Measurements from ENCODE around the gene RPL7A.
"Not testable (repeated sequence)": the region's sequence is repeated elsewhere in the genome, so short reads cannot be mapped to it uniquely, and the experiment has no call there.

Gene RPL7A

DNA sequence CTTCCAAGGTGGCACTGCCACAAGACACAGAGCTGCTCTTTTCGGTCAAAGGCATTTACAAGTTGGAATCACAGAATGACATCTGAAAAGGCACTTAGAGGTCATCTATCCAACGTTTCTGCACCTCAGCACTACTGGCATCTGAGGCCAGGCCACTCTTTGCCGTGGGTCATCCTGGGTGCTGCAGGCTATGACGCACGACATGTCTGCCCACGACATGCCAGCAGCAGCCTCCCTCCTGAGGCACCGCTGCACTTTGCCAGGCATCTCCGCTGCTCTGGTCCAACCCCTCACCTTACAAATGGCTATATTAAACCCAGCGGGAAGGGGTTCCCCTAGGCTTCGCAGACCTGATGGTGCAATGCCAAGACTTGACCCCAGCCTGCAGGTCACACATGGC lies 19.8 kb downstream of the RPL7A start:
- no peak for DNase-seq (ENCODE audit: low read depth in 2 of 3, low spot score in 2 of 3)

DNA sequence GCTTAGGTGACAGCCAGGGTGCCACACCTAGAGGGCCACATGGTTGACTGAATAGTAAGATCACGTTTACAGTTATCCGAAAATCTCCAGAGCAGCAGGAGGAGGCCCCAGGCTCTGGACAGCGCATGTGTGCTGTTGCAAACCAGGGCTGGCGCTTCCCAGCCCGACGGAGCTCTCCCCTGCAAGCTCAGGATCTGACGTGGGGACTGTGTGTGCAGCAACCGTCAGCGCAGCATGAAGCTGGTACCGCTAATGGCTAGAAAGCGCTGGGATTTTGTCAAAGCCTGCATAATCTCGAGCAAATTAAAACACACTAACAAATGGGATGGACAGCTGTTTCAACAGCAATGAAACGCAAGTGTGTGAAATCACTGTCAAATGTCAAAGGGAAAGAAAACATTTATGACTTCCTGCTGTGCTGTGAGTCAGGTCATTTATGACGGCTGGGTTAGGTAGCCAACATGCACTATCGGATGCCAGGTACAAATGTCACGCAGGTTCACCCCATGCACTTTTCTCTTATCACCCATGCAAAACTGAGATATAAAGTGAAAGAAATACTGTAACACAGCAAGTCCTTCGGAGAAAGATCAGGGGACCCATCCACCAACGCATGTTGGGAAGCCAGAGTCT lies 20.3 kb downstream of the RPL7A start:
- no peak for DNase-seq (ENCODE audit: low read depth in 2 of 3, low spot score in 2 of 3)

DNA sequence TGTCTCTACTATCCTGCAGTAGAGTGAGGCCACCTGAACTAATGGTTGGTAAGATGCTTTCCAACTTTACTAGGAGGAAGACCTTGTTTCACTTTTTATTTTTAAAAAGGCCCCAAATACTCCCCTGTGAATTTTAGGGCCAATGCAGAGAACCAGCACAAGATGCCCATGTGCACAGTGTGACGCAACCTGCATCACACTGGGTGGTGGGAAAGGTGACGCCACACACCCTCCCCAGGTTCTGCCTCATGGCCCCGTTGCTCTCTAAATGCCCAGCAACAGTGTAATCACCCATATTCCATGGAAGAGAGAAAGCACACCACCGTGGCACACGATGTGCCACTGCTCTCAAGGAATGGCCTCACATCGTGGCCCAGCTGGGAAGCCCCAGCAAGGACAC lies 21.4 kb downstream of the RPL7A start:
- no peak for DNase-seq (ENCODE audit: low read depth in 2 of 3, low spot score in 2 of 3)

DNA sequence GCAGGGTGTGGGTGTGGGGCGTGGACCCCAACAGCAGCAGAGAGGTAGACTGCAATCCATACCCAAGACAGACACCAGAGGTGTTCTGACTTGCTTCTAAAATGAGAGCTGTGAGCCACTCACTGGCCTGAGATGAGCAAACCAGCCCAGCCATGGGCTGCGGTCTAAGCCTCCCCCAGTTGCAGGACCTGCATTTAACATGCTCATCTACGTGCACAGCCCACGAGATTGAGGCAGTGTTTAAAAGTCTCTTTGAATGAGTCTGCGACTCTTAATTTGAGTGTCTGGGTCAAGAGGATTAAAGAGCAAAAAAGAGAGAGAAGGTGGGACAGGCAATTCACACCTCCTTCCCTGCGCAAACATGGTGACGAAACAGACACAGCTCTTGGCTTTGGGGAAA lies 21.9 kb downstream of the RPL7A start:
- DNase-seq (ENCODE audit: low read depth in 2 of 3, low spot score in 2 of 3): no peak

DNA sequence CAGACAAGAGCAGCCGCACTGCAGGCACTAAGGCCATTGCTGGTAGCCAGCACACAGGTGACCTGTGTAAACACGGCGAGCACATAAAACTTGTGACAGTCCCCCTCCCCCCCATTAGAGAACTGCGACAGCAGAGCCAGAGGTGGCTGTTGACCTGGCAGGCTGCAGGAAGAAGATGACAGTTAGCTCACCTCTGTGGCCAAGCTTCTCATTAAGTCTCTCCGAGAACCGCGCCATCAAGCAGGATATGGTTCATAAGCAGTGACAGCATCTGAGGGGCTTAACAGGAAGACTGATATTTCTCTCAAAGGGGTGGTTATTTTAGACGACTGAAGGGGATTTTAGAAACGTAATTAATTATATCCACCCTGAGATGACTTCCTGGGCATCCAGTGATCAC lies 22.7 kb downstream of the RPL7A start:
- no peak for DNase-seq (ENCODE audit: low read depth in 2 of 3, low spot score in 2 of 3)

DNA sequence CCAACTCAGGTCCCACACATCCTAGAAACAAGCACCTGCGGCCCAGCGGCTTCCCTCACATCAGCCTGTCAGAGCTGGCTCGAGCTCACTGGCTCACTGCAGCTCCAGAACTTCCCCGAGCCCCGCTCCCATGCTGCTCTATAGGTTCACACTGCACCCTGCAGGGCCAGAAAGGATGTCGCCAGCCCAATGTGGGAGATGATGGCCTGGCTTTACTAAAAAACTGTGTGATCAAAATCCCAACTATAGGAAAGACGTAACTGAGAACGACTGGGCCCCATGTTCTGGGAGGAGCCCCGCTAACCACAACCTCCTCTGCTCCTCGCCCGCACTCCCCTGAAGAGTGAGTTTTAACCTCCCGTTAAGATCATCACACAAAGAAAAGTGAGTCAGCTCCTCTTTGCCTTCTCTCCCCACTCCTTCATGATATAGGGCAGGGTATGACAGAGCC lies 23.3 kb downstream of the RPL7A start:
- peak in 1 of 3 experiments; percentile 59 for DNase-seq (ENCODE audit: low read depth in 2 of 3, low spot score in 2 of 3)

DNA sequence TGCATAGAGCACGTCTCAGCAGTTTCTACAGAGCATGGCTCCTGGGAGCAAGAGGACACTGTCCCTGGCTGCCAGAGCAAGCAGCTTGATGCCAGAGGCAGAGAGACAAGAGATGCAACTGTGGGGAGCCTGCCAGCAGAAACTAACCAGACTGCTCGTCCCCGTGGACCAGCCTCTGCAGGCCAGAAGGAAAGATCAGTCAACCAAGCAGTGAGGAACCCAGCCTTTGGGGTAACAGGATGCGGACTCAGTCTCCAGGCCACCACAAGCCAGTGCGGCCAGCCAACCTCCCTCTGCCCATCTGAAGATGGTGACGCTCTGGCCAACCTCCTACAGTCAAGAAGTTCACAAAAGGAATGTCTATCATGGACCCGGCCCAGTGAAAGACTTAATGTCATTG lies 24.1 kb downstream of the RPL7A start:
- no peak for DNase-seq (ENCODE audit: low read depth in 2 of 3, low spot score in 2 of 3)

DNA sequence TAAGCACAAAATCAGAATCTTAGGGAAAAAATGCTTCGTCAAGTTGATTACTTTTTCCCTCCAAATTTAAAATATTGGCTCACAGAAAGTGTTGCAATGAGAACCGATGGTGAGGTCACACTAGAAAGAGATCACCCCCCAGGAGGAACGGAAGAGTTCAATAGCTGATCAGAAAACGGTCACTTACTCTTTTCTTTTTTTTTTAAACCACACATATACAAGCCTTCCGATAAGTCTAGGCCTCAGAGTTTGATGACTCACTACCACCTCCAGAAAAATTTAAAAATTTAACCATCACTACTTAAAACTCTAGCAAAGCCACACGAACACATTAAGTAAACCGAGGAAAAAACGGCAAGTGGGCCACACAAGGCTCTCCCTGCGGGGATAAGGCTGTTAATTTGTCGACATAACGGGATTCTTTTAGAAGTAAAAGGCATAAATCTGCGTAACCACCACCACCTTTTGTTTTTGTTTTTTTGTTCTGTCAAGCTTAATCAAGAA lies 26.6 kb downstream of the RPL7A start:
- no peak for DNase-seq (ENCODE audit: low read depth in 2 of 3, low spot score in 2 of 3)

DNA sequence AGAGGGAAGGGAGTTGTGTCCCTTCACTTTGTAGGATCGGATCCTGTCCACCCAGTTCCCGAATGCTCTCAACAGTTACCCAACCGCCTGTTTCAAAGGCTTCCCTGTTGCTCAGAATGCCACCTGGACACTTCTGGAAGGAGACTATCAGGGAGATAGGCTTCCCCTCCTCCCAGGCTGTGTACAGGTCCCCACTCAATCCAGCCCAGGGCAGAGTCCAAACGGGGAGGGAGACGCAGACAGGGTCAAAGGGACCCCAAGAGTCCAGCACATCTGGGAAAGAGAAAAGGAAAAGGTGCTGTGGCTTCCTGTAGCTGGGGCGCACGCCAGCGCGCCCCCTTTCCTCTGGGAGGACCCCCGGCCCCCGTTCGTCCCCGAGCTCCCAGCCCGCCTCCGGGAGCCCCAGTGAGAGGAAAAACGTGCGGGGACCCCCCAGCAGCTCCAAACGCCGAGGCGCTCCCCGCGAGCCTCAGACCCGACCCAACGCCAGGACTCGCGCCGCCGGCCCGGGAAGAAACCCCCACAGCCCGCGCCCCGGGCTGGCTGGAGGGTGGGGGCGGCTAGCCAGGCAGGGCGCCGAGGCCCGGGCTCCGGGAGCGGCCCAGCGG lies 27.2 kb downstream of the RPL7A start:
- no peak for DNase-seq (ENCODE audit: low read depth in 2 of 3, low spot score in 2 of 3)

DNA sequence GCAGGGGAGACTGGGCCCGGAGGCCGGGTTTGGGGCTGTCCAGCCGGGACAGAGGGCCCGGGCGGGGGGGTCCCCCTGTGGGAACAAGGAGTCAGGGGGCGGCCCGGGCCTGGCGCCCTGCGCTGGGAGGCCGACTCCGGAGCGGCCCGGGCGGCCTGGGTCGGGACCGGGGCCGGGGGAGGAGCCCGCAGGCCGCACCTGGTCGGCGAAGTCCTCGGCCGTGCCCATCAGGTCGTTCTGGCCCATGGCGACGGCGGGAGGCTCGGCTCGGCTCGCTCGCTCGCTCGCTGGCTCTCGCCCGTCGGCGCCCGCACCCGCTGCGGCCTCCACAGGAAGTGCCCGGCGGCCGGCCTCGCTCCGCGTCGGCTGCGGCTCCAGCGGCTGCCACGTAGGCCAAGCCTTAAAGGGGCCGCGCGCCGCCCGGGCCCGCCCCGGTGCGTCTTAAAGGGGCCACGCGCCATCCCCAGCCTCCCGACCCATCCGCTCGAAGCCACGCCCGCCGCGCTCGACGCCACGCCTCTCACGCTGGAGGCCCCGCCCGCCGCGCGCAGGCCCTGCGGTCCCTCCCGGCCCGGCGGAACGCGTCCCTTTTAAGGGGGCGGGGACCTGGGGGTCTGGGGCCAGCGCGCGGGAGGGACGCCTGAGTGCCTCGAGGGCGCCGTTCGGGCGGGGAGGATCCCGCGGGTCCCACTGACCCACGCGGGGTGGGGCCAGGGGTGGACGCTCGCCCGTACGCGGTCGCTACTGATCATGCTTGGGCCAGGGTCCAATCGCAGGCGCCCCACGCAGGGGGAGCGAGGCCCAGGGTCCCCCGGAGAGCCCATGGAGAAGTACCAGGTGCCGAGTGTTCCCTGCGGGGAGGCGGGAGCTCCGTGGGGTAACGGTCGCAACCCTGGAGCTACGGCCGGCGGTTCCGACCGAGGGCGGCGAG lies 28.0 kb downstream of the RPL7A start, which contains the start of the genes STKLD1 and SURF4:
STKLD1 (plus strand) TSS at position 643 of the 931 bp plus-strand sequence; CDS start at position 751, 108 bp downstream.
SURF4 (minus strand) TSS at position 337 of the 931 bp plus-strand sequence; CDS start at position 246, 91 bp downstream.
- peak; percentile 93 to 96 (median 93) for DNase-seq (ENCODE audit: low read depth in 2 of 3, low spot score in 2 of 3)

DNA sequence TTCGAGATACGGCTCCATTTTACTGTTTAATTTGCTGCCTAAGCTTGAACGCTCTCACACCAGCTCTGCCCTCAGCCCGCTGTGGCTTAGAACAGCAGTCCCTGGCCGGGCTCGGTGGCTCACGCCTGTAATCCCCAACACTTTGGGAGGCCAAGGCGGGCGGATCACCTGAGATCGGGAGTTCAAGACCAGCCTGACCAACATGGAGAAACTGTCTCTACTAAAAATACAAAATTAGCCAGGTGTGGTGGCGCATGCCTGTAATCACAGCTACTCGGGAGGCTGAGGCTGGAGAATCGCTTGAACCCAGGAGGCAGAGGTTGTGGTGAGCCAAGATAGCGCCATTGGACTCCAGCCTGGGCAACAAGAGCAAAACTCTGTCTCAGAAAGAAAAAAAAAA lies 29.3 kb downstream of the RPL7A start:
- DNase-seq (ENCODE audit: low read depth in 2 of 3, low spot score in 2 of 3): not testable (repeated sequence)

DNA sequence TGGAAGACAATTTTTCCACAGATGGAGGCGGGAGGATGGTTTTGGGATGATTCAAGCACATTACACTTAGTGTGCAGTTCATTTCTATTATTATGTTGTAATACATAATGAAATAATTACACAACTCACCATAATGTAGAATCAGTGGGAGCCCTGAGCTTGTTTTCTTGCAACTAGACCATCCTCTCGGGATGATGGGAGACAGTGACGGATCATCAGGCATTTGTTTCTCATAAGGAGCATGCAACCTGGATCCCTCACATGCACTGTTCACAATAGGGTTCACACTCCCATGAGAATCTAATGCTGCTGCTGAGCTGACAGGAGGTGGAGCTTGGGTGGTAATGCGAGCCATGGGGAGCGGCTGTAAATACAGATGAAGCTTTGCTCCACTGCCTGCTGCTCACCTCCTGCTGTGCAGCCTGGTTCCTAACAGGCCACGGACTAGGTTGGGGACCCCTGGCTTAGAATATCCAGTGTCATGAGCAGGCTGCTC lies 29.8 kb downstream of the RPL7A start:
- DNase-seq (ENCODE audit: low read depth in 2 of 3, low spot score in 2 of 3): no peak

DNA sequence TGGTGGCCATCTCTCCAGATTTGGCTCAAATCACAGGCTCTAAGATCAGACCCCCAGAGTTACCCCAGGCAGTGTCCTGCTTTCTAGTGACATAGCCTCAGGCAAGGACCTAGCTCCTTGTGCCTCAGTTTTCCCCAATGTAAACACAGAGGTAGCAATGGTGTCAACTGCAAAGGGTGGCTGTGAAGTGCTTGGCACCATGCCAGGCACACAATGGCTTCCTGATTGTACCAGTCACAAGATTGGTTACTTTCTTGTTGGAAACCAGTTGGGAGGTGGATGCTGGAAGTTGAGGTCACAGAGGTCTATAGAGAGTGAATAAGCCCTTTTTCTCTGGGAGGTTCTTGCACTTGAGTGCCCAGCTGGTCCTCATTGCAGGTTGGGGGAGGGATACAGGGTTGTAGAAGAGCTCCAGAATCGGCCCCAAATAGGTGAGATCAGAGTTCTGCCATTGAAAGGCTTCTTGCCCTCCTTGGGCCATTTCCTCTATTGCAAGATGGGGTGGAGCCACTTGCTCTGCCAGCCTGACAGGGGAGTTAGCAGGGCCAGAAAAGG lies 30.5 kb downstream of the RPL7A start:
- no peak for DNase-seq (ENCODE audit: low read depth in 2 of 3, low spot score in 2 of 3)

DNA sequence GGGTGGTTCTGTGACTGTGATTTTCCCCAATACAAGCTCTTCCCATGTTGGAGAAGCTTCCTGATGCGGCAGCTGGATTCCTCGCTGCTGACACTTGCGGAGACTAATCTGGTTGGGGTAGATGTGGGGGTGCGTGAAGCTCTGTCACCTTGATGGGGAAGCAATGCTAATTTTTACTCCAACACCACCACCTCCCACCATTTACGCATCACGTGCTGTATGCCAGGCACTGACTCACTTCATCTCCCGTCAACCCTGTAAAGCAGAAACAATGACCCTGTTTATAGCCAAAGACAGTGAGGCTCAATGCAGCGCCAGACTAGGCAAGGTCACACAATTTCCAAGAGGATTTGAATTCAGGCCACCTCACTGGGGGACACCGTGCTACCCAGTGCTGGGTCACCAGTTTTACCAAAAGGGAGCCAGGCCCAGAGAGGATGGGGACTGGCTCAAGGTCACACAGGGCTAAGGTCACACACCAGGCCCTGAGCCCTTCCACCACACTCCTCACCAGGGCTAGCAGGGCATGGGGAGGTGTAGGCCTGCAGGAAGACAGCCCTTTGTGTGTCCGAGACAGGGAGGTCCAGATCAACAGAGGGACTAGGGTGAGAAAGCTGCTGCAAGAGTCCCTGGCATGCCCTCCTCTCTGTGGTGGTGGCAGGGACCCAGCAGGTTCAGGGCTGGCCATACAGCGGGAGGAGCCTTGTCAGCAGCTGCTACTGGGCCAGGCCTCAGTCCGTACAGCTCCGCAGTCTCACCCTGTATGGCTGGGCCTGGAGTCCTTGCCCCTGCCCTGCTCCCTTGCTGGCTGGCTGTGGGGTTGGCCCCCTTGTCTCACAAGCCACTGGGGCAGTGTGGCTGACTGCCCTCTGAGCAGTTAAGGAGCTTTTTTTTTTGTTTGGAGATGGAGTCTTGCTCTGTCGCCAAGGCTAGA lies 31.4 kb downstream of the RPL7A start:
- DNase-seq (ENCODE audit: low read depth in 2 of 3, low spot score in 2 of 3): no peak

DNA sequence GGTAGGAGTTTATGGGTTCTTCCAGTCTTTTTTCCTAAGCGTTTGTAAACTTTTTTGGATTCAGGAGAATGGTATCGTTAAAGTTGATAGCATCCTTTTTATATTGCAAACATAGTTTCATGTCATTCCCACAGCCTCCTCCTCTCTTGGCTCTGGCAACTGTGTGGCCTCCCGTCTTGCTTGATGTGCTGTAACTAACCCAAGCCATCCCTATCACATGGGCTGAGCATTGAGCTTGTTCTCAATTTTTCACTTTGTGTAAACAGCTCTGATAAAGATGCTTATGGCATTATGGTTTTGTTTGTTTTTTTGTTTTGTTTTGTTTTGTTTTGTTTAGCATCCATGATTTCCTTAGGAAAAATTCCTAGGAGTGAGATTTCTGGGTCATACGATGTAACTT lies 32.7 kb downstream of the RPL7A start:
- DNase-seq (ENCODE audit: low read depth in 2 of 3, low spot score in 2 of 3): no peak

DNA sequence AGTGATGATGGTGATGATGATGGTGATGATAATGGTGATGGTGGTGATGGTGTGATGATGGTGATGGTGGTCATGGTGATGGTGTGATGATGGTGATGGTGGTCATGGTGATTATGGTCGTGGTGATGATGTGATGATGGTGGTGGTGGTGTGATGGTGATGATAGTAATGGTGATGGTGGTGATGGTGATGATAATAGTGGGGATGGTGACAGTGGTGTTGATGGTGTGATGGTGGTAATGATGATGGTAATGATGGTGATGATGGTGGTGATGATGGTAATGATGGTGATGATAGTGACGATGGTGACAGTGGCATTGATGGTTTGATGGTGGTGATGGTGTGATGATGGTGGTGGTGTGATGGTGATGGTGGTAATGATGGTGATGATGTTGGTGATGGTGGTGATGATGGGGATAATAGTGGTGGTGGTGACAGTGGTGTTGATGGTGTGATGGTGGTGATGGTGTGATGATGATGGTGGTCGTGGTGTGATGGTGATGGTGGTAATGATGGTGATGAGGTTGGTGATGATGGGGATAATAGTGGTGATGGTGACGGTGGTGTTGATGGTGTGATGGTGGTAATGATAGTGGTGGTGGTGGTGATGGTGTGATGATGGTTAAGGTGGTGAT lies 34.6 kb downstream of the RPL7A start:
- DNase-seq (ENCODE audit: low read depth in 2 of 3, low spot score in 2 of 3): no peak

DNA sequence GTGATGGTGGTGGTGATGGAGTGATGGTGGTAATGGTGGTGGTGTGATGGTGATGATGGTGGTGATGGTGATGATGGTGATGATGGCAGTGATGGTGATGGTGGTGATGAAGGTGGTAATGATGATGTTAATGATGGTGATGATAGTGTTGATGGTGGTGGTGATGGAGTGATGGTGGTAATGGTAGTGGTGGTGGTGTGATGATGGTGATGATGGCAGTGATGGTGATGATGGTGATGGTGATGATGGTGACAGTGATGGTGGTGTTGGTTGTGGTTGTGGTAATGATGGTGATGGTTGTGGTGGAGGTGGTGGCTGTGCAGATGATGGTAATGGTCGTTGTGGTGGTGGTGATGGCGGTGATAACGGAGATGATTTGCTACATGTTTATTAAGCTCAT lies 35.4 kb downstream of the RPL7A start:
- no peak for DNase-seq (ENCODE audit: low read depth in 2 of 3, low spot score in 2 of 3)

DNA sequence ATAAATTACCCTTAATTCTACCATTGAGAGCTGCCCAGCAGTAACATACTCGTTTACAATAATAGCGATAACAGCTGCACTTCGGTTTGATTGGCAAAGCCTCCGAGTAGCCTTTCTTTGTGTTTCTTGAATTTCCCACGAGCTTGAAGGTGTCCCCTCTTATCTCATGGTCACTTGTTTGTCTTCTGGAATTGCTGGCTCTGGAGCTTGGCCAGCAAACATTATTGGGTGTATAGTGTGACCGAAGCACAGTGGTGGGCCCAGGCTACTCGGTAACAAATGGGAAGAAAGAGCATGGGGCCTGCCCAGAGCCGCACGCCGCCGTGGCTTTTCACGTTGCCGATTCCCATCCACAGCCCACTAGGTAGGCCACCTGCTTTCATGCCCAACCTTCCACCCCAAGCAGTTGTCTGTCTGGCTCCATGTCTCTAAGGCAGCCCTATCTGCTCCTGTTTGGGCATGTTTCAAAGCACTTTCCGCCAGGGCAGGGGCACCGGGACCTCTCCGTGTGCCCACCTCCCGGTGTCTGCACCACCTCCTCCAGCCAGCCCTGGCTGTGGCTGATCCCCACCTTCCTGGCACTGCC lies 36.8 kb downstream of the RPL7A start:
- DNase-seq (ENCODE audit: low read depth in 2 of 3, low spot score in 2 of 3): no peak

DNA sequence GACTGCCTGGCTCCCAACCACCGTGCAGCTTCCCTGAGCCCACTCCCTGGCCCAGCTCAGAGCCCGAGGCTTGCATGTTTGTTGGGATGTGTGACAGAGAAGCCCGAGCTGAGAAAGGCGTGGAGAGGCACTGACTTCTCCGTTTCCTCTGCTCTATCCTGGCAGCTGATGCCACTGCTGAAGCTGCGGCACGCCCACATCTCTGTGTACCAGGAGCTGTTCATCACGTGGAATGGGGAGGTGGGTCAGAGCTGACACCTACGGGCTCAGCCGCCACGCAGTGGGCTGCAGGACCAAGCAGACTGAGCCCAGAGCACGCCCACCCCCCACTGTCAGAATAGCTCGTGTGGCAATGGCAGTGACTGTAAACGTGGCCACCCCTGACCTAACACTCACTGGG lies 37.4 kb downstream of the RPL7A start:
- DNase-seq (ENCODE audit: low read depth in 2 of 3, low spot score in 2 of 3): no peak
